Fibroblast of the aortic adventitia (primary cell): ENCODE results near the gene DNAJC2. TPM values are rescaled to one million over a fixed set of nuclear protein-coding genes. Genes with fewer than 3 reads are reported as not detected.
A peak's percentile ranks its signal among the peaks of the same experiment; 100 is the strongest.

Source experiments
- DNase-seq: peaks from one replicate; pipeline ENCODE4 v3.0.0-alpha.2; 2010; ENCODE audit warnings: low read depth
- H3K4me3 ChIP-seq: 2 replicates; pipeline ENCODE4 v1.5.1; 2011; ENCODE audit warnings: low read depth, mild to moderate bottlenecking, control low read depth, low read length, moderate library complexity
- CTCF ChIP-seq: IDR thresholded peaks from 2 replicates; pipeline ENCODE4 v1.5.1; 2011; ENCODE audit warnings: mild to moderate bottlenecking, low read length, control low read depth, inconsistent platforms; ENCODE audit not compliant: insufficient read depth
- total RNA-seq: library from RNA; depleted of rRNA; stranded (reverse); fragments of >200 nt; gene quantifications from 2 replicates; pipeline ENCODE4 v1.2.3, GENCODE V29; 2012; ENCODE audit warnings: low replicate concordance

DNAJC2 gene
- total RNA-seq, 1 donor, result 24.9 TPM

DNA sequence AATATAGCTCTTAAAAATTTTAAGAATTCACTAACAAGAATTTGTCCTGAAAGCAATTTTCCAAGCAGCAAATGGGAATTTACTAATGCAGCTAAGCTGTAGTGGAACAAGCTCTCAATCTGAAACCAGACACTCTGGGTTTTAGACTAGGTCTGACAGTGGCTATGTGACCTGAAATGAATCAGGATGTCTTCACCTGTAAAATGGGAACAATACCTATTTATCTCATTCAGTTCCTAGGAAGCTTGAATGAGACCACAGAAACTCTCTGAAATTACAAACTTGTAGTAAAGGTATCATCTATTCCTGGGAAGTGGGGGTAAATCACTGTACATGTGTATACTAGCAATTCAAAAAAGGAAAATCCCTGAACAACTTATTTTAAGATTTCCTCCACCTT lies 1.2 kb downstream of the DNAJC2 start:
- TF ChIP-seq CTCF, result no peak
- peak overlapping the region; percentile 78 for H3K4me3 ChIP-seq
- peak; percentile 5 for DNase-seq

DNA sequence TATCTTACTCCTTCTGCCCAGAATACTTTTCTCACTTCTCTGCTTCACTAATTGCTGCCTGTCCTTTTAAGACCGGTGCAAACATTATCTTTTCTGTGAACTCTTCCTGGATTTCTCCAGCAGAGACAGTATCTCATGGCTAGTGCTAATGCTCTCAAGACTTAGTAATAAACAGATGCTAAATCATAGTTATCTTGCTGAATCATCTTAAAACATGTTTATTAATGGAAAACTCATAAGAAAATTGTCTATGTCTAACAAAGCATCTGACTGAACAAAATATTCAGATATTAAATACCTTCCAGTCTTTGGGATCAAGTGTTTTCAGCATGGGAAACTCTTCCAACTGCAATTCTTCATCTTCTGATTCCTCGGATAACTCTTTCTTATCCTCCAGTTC lies 3.1 kb downstream of the DNAJC2 start:
- H3K4me3 ChIP-seq, result no peak overlapping the region
- no peak for DNase-seq
- no peak for TF ChIP-seq CTCF

GRCh38 chr7:103338864-103339263 lies 5.7 kb downstream of the DNAJC2 start:
- H3K4me3 ChIP-seq, result no peak overlapping the region
- no peak for DNase-seq
- TF ChIP-seq CTCF, result no peak

DNA sequence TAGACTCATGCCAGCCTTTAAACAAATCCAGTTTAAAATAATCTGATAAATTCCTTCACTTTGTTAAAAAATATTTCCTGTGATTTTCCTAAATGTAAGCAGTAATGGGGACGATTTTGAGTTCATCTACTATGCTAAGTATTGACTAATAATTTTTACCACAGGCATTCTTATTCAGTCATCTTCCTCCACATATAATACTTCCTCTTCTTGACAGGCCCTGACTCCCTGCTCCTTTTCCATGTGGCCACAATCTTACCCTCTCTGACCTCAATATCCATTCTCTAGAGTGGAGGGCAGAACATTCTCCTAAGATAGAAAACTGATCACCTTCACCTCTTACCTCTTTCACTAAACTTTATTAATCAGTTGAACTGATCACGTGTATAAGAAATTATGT lies 7.8 kb downstream of the DNAJC2 start:
- DNase-seq, result no peak

DNA sequence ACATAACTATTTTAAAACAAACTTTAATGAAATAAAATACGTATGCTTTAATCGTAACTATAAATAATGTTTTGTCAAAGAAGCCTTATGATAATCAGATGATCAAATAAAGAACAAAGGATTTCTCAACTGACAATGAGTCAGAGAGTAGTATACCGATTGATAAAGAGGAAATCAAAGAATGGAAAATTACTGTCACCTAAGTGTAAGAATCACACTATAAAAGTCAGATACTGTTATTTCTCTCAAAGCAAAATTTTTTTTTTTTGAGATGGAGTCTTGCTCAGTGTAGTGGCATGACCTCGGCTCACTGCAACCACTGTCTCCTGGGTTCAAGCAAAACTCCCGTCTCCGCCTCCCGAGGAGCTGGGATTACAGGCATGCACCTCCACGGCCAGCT lies 18.8 kb downstream of the DNAJC2 start:
- TF ChIP-seq CTCF, result no peak
- no peak overlapping the region for H3K4me3 ChIP-seq
- no peak for DNase-seq

More for the DNA sequence above, 7.8 kb downstream of the DNAJC2 start:
- TF ChIP-seq CTCF, result no peak
- no peak overlapping the region for H3K4me3 ChIP-seq

- no peak for DNase-seq
- no peak for TF ChIP-seq CTCF
- no peak overlapping the region for H3K4me3 ChIP-seq
Observed at GRCh38 chr7:103317009-103317408, 27.6 kb downstream of the DNAJC2 start.

DNA sequence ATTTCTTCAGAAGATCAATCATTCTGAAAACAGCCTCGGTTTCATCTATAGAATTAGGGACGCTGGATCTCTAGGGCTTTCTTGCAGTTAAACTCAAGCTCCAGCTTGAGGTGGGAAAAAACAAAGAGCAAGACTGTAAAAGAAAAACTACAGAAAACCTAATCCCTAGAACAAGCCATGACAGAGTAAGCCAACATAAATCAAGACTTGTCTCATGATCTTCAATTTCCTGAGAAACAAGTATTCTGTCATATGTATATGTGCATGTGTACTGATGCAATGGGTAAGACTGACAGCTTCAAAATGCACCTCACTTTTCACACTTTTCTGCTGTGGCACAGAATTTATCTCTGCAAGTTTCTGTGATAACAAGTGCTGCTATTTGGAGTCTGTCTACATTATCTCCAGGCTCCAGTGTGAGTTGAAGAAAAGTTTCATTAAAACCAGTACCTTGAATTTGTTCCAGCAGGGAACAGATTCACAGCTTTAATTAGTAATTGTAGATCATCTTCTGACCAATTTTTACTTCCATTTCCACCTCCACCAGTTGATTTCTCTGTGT lies 28.1 kb downstream of the DNAJC2 start:
- DNase-seq, result no peak
- no peak overlapping the region for H3K4me3 ChIP-seq
- no peak for TF ChIP-seq CTCF
